Urinary bladder (tissue), 4 donors: Measurements from ENCODE around the gene ATP2A1. TPM values are rescaled to one million over a fixed set of nuclear protein-coding genes. Genes with fewer than 3 reads are reported as not detected.
"Not testable (repeated sequence)": the region's sequence is repeated elsewhere in the genome, so short reads cannot be mapped to it uniquely, and the experiment has no call there.

Experiments
- DNase-seq: peaks from one replicate; pipeline ENCODE4 v3.0.0-alpha.2; 2015; ENCODE audit errors: extremely low spot score
- H3K27ac ChIP-seq: one replicate; pipeline ENCODE4 v1.5.1; 2013; ENCODE audit warnings: low read depth, mild to moderate bottlenecking, moderate library complexity
- H3K36me3 ChIP-seq: one replicate; pipeline ENCODE4 v1.6.1; 2013; ENCODE audit warnings: mild to moderate bottlenecking, moderate library complexity; ENCODE audit not compliant: insufficient read depth
- H3K4me1 ChIP-seq: one replicate; pipeline ENCODE4 v1.6.1; 2013; ENCODE audit warnings: mild to moderate bottlenecking, moderate library complexity; ENCODE audit not compliant: insufficient read depth
- H3K4me3 ChIP-seq: one replicate; pipeline ENCODE4 v1.5.1; 2013; ENCODE audit warnings: low read depth, low read length
- WGBS: extraction: QIAGEN DNeasy Blood & Tissue Kit; methylation state at CpG from one replicate; pipeline ENCODE4 v1.1.7; 2013; 5-methylcytosine and 5-hydroxymethylcytosine counted together
- polyA plus RNA-seq: library from polyadenylated mRNA; stranded (reverse); fragments of 200-250 nt; gene quantifications from one replicate; pipeline ENCODE4 v1.2.3, GENCODE V29; 2013
- total RNA-seq: library from RNA; depleted of rRNA; stranded (reverse); fragments of >200 nt; gene quantifications from one replicate; pipeline ENCODE4 v1.2.3, GENCODE V29; 2014
- donor health status: healthy with polysubstance abuse.
- donor health status: healthy.

The ATP2A1 gene
- total and polyA plus RNA-seq, 2 donors = 0.42 to 2.9 TPM

DNA sequence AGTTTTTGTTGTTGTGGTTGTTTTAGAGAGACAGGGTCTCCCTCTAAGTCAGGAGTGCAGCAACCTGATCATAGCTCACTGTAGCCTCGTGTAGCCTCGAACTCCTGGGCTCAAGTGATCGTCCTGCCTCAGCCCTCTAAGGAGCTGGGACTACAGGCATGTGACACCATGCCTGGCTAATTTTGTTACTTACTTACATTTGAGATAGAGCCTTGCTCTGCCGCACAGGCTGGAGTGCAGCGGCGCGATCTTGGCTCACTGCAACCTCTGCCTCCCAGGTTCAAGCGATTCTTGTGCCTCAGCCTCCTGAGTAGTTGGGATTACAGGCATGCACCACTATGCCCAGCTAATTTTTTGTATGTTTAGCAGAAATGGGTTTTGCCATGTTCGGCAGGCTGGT is 10.6 kb upstream of the ATP2A1 start:
- H3K27ac ChIP-seq, H3K4me1 ChIP-seq, H3K4me3 ChIP-seq, DNase-seq: not testable (repeated sequence)
- H3K36me3 ChIP-seq = peaks cover 11% of the 10 kb centered on the region
- WGBS = 93% methylated on average over 9 of the region's 9 CpGs

DNA sequence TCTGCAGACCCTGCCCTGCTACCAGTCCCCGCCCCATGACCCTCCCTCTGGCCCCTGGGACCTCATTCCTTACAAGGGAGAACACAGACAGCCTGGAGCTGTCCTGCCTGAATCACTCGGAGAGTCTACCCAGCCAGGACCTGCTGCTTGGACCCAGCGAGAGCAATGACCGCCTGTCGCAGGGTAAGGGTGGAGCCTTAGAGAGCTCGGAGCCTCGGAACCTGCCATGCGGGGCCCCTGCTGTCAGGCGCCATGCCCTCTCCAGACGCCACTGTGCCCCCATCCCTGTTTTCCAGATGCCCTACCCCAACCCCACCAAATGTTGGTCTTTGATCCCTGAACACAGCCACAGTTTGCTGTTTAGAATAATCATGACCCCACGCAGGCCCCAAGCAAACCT is 9.1 kb upstream of the ATP2A1 start:
- Histone ChIP-seq H3K36me3 (peaks cover 11% of the 10 kb centered on the region), H3K27ac (no peak overlapping the region), H3K4me1 (no peaks in the 10 kb centered on the region), H3K4me3 (no peak overlapping the region)
- DNase-seq = no peak
- WGBS = 94% methylated on average over 11 of the region's 11 CpGs

DNA sequence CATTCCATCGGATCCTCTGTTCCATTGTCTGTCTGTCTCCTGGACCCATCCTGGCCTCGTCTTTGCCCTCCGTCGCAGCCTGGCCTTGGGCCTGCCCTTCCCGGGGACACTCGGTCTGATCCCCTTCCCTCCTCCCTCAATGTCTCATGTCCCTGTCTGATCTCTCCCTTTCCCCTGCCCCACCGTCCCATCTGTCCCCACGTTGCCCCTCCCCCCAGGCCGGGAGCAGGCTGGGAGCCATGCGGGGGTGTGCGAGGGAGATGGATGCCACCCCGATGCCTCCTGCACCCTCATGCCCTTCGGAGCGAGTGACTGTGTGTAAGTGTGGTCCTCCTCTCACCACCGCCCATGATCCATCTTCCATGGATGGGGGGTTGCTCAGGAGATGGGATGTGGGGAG is 5.3 kb upstream of the ATP2A1 start:
- Histone ChIP-seq H3K27ac (no peak overlapping the region), H3K4me1 (no peaks in the 10 kb centered on the region), H3K4me3 (no peak overlapping the region), H3K36me3 (peaks cover 11% of the 10 kb centered on the region)
- WGBS = 84% methylated on average over 15 of the region's 15 CpGs
- DNase-seq = no peak

DNA sequence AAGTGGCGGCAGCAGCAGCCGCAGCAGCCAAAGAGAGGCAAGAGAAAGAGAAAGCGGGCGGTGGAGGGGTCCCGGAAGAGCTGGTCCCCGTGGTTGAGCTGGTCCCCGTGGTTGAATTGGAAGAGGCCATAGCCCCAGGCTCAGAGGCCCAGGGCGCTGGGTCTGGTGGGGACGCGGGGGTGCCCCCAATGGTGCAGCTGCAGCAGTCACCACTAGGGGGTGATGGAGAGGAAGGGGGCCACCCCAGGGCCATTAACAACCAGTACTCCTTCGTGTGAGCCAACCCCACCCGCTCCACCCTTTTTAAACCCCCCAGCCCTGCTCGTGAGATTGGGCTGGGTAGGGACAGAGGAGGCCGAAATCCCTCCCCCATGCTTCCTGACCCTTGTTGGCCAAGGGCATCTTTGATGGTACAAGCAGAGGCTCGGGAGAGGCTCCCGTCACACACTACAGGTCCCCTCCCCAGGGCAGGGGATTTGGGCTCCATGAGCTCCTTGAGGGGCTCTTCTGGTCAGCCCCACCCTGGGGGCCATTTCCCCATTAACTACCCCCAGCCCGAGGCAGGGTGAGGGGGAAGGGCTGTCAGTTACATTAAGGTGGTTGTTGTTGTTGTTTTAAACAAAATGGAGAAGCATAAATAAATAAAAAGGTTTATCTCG is 4.6 kb upstream of the ATP2A1 start:
- no peak for DNase-seq
- Histone ChIP-seq H3K4me1 (no peaks in the 10 kb centered on the region), H3K4me3 (no peak overlapping the region), H3K27ac (no peak overlapping the region), H3K36me3 (peaks cover 10% of the 10 kb centered on the region)
- 86% methylated on average over 18 of the region's 18 CpGs for WGBS

DNA sequence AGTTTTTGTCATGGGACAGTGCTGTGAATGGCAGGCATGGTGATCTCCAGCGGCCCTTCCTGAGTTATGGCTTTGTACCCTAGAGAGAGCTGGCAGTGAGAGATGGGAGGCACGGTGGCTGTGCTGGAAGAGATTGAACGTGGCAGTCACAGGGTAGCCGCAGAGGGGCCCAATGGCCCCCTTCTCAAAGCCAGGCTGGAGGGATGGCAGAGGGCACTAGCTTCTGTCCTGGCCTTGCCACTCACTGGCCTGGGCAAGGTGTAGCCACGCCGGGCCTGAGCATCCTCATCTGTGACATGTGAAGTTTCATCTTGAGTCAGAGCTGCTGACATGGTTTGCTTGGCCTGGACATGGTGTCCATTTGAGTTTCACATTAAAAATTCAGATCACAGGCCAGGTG is 3.9 kb upstream of the ATP2A1 start:
- H3K27ac ChIP-seq = no peak overlapping the region
- no peak for DNase-seq
- peaks cover 2% of the 10 kb centered on the region for H3K4me1 ChIP-seq
- 94% methylated on average over 6 of the region's 6 CpGs for WGBS
- H3K36me3 ChIP-seq = peaks cover 4% of the 10 kb centered on the region
- H3K4me3 ChIP-seq = no peak overlapping the region

DNA sequence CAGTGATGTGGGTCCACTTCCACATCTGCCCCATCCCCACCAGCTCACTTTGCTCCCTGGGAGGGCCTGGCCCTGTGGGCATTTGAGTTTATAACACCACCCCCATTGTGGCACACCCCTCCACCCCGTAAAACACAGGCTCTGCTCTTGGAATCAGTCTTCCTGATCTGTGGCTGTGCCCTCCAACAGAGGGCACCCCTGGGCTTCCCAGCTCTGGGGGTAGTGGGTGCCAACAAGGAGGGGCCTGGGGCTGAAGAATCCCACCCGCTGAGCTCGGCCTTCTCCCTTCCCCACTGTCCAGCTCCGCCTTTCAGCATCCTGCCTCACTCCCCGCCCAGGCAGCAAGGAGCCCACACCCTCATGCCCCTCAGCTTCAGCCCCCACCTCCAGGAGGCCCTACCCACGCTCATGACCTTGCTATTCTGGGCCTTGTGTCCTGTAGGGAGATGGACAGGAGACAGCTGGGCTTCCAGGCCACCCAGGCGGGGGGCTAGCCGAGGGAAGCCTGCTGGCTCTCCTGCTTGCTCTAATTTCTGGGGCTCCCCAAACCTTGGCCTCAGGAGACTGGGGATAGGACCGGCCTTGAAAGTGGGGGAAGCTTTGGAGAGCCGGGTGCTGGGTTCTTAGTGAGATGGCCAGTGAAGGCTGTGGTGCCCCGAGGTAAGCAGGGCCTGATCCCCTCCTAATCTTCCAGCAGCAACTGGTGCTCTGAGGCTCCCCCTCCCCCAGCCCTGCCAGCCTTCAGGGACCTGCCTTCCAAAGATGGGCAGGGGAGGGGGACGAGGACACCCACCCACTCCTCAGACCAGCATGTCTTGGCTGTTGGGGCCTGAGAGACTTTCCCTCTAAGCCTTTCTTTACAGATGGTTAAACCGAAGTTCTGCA is 2.9 kb upstream of the ATP2A1 start:
- Histone ChIP-seq H3K27ac (no peak overlapping the region), H3K4me3 (no peak overlapping the region), H3K4me1 (peaks cover 2% of the 10 kb centered on the region), H3K36me3 (no peaks in the 10 kb centered on the region)
- 45% methylated on average over 13 of the region's 13 CpGs for WGBS
- no peak for DNase-seq

DNA sequence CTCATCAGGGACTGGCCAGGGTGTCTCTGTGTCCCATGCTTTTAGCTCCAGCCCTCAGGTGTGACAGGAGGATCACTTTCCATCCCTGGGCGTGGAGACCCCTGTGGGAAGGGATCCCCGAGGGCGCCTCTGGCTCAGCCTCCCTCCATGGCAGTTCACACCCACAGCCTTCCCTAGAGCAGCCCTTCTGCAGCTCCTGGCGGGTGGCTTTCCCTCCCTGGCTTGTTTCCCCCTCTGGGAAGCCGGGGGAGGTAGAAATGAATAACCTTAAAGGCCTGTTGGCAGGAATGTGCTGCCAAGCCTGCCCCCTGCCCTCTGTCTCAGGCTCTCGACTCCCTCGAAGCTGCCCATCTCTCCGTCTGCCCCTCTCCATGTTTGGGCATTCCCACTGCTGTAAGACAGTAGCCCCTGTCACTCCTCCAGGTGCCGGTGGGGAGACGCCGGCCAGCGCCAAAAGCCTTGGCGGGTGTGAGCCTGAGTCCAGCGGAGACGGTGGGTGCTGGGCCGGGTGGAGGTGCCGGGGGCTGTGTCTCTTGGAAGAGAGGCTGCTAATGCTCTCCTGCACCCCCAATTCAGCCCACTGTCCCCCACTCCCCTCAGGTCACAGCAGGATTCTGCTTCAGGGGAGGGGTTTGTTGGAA is 2.1 kb upstream of the ATP2A1 start:
- WGBS = 50% methylated on average over 17 of the region's 17 CpGs
- DNase-seq = no peak
- Histone ChIP-seq H3K4me3 (no peak overlapping the region), H3K36me3 (no peaks in the 10 kb centered on the region), H3K4me1 (peaks cover 2% of the 10 kb centered on the region), H3K27ac (no peak overlapping the region)

DNA sequence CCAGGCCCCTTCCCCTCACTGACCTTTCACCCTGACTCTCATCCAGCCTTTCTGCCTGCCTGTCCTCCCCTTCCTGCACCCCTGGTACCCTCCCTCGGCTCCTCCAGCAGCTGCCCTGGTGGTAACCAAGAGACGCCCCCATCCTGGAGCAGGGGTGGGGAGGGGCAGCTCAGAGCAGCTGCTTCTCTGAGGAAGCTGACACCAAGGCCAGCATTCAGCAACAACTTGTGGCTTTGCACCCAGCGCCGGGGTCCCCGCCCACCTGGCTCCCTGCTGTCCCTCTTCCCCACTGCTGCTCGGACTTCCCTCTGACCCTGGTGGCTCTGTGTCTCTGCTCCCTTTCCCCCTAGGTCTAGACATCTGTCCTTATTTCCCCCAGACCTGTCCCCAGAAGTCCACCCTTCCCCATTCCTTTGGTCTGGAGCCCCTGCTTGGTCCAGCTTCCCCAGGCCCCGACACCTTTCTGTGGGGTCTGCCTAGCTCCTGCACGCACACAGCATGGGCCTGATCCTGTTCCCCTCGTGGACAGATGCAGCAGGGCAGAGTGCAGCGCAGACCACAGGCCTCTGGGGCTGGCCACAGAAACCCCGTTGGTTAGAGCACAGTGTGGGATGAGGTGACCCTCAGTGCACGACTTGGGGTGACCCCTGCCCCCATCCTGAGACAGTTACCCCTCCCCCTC is 1.2 kb upstream of the ATP2A1 start:
- Histone ChIP-seq H3K4me1 (peaks cover 2% of the 10 kb centered on the region), H3K27ac (no peak overlapping the region), H3K36me3 (no peaks in the 10 kb centered on the region), H3K4me3 (no peak overlapping the region)
- WGBS = 44% methylated on average over 12 of the region's 12 CpGs
- DNase-seq = no peak

DNA sequence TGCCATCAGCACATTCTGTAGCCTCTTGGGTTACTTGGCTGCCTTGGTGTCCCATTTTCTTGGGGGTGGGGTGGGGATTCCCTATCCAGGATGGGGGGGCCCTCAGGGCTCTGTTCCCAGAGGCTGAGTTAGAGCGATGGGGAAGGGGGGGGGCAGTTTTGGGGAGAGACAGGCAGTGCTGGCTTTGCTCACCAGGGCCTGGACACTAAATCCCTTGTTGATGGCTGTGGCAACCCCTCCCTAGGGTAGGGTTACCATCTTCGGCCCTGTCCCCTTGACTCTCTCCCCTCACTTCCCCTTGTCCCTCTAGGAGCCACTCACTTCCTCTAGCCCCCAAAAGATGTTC is 660 bp upstream of the ATP2A1 start:
- Histone ChIP-seq H3K27ac (no peak overlapping the region), H3K4me1 (peaks cover 2% of the 10 kb centered on the region), H3K4me3 (no peak overlapping the region), H3K36me3 (no peaks in the 10 kb centered on the region)
- no peak for DNase-seq
- 43% methylated on average over 2 of the region's 2 CpGs for WGBS

DNA sequence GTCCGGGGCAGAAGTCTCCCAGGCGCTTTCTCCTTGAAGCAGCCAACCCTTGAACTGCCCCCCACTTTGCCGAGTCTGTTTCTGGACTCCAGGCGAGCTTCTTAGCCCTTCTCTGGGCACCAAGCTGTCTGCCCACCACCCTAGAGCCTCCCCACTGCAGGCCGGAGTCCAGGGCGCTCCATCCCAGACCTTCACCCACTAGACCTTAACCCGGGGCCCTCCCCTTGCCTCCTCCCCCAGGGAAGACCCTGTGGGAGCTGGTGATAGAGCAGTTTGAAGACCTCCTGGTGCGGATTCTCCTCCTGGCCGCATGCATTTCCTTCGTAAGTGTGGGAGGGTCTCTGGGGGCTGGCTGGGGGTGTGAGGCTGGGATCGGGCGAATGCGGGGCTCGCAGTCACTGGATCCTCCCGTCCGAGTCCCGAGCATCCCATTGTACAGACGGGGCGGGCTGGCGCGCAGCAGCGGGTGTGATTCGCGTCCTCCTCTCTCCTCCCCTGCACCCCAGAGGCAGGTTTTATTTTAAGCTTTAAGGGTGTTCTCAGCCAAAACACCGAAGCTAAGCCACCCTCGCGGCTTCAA is 1.1 kb downstream of the ATP2A1 start:
- H3K4me1 ChIP-seq = peaks cover 2% of the 10 kb centered on the region
- DNase-seq = no peak
- no peaks in the 10 kb centered on the region for H3K36me3 ChIP-seq
- H3K4me3 ChIP-seq = peak overlapping the region; percentile 54
- H3K27ac ChIP-seq = no peak overlapping the region
- WGBS = under 1% methylated on average over 27 of the region's 27 CpGs

DNA sequence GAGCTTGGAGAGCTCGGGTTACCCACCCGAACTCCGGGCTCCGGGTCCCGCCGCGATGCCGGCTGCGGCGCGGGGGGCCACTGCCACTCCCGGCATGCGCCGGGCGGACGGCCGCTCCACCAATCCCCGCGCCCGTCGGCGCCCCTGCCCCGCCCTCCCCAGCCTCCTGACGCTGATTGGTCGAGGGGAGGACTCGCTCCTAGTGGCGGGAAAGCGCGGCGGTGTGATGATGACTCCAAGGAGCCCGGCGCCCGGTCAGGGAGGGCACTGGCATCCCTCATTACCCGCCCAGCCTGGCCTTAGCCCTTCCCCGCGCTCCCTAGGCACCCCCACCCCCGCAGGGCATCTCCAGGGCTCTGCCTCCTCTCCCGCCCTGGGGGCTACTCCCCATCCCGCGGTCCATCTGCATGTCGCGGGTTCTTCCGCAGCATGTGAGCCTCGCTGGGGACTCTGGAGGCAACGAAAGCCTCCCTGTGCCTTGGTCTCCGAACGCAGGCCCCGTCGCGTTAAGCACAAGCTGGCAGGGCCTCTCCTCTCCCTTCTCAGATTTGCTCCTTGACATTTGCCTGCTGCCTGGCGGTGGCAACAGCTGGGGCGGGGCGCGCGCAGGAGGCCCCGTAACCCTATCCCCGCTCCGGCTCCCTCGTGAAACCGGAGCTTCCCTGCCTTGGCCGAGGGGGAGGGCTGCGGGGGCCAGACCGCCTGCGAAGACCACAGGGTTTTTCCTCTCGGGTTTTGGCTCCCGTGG is 1.7 kb downstream of the ATP2A1 start:
- no peaks in the 10 kb centered on the region for H3K36me3 ChIP-seq
- H3K4me3 ChIP-seq = peak overlapping the region; percentile 54
- peaks cover 2% of the 10 kb centered on the region for H3K4me1 ChIP-seq
- WGBS = under 1% methylated on average over 66 of the region's 66 CpGs
- peak; percentile 37 for DNase-seq
- no peak overlapping the region for H3K27ac ChIP-seq

DNA sequence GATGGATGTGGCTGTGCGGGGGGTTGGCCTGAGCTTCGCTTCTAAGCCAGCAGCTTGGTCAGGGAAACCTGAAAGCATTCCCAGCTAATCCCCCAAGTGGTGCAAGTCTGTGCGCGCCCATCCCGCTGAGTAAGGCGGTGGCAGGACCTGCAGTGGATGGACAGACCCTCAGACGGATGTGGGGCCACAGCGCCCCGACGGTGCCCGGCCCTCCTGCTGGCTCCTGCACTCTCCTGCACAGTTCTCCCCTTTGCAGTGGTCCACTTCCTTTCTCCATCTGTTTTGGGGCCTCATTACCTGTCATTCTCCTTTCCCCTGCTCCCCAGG is 2.3 kb downstream of the ATP2A1 start:
- Histone ChIP-seq H3K4me3 (no peak overlapping the region), H3K4me1 (peaks cover 2% of the 10 kb centered on the region), H3K36me3 (no peaks in the 10 kb centered on the region), H3K27ac (no peak overlapping the region)
- WGBS = 14% methylated on average over 11 of the region's 11 CpGs
- no peak for DNase-seq

DNA sequence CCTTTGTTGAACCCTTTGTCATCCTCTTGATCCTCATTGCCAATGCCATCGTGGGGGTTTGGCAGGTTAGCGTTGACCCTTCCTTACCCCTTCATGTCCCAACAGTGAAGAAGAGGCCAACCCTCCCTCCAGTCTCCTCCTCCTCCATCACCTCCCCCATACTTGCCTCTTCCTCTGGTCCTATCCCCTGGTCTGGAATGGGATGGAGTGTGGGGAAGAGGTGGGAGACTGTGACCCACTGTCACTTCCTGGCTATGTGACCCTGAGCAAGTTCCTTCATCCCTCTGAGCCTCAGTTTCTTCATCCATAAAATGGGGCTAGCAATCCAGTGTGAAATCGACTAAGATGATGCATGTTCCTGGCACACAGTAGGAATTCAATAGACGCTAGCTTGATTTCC is 2.7 kb downstream of the ATP2A1 start:
- 79% methylated on average over 4 of the region's 4 CpGs for WGBS
- no peak overlapping the region for H3K27ac ChIP-seq
- no peaks in the 10 kb centered on the region for H3K36me3 ChIP-seq
- no peak for DNase-seq
- H3K4me1 ChIP-seq = peaks cover 2% of the 10 kb centered on the region
- no peak overlapping the region for H3K4me3 ChIP-seq
